T-cell (primary cell): ENCODE data around the gene ADAMTS19. TPM values are rescaled to one million over a fixed set of nuclear protein-coding genes. Genes with fewer than 3 reads are reported as not detected.

Experiments used
- ATAC-seq, 4 experiments: fragments of 200-7000 bp in 3 of 4; fragments of 150-1000 bp in 1 of 4; cut with Tn5 transposase; replicated peaks in 1 of 4; 1 replicate in 3 of 4; 2 replicates in 1 of 4; pipeline ENCODE4 v1.10.0; 2021; ENCODE audit warnings: moderate library complexity in 3 of 4, mild to moderate bottlenecking in 2 of 4, moderate number of reproducible peaks in 1 of 4
- CTCF ChIA-PET, 2 donors: fragments of 300-600 bp; sonication (Branson Sonifier 250); formaldehyde crosslinking; loops; one replicate each; lab custom pipeline; 2022; ENCODE audit warnings: antibody characterized with exemption in 2 of 2; lab: Charles Lee
- POLR2A ChIA-PET, 2 donors: fragments of 300-600 bp; sonication (Branson Sonifier 250); formaldehyde crosslinking; loops; one replicate each; lab custom pipeline; 2022; ENCODE audit warnings: antibody characterized with exemption in 2 of 2; lab: Charles Lee
- DNase-seq, 35 experiments: peaks; one replicate each; pipeline versions ENCODE4 v3.0.0 to v3.0.0-alpha.2; 2013 to 2023
- H3K27ac ChIP-seq: one replicate; pipeline ENCODE4 v1.5.1; 2013; ENCODE audit warnings: low read length
- H3K27me3 ChIP-seq, 2 experiments: replicated peaks in 1 of 2; 1 replicate in 1 of 2; 2 replicates in 1 of 2; pipeline versions ENCODE4 v1.6.1 to v1.7.0; 2013; ENCODE audit warnings: low read length in 1 of 2, mixed read lengths in 1 of 2; ENCODE audit not compliant: control insufficient read depth in 2 of 2, insufficient read depth in 2 of 2; ENCODE audit errors: extremely low read depth in 1 of 2
- H3K36me3 ChIP-seq, 2 donors: 1 replicate in 1 of 2; 2 replicates in 1 of 2; pipeline versions ENCODE4 v1.6.1 to v1.7.0; 2013; ENCODE audit warnings: low read length in 1 of 2; ENCODE audit not compliant: control insufficient read depth in 2 of 2, insufficient read depth in 1 of 2; ENCODE audit errors: extremely low read depth in 1 of 2
- H3K4me1 ChIP-seq, 2 experiments: 1 replicate in 1 of 2; 2 replicates in 1 of 2; pipeline versions ENCODE4 v1.6.1 to v1.7.0; 2013; ENCODE audit warnings: low read length in 2 of 2, mixed read lengths in 1 of 2; ENCODE audit not compliant: insufficient read depth in 2 of 2, control insufficient read depth in 1 of 2; ENCODE audit errors: extremely low read depth in 1 of 2
- H3K4me3 ChIP-seq, 2 donors: 1 replicate in 1 of 2; 2 replicates in 1 of 2; pipeline versions ENCODE4 v1.5.1 to v1.7.0; 2013; ENCODE audit warnings: mild to moderate bottlenecking in 2 of 2, low read length in 1 of 2, moderate library complexity in 1 of 2; ENCODE audit not compliant: control insufficient read depth in 1 of 2; ENCODE audit errors: extremely low read depth in 1 of 2
- H3K9me3 ChIP-seq: 2 replicates; pipeline ENCODE4 v1.7.0; 2013
- H3K27ac Mint-ChIP-seq, 2 donors: one replicate each; pipeline ENCODE4 v1.8.0; 2020 to 2021; ENCODE audit warnings: mild to moderate bottlenecking in 2 of 2, mixed read lengths in 2 of 2
- H3K27me3 Mint-ChIP-seq, 2 donors: one replicate each; pipeline ENCODE4 v1.8.0; 2021 to 2022; ENCODE audit warnings: mixed read lengths in 2 of 2
- H3K36me3 Mint-ChIP-seq: one replicate; pipeline ENCODE4 v1.8.0; 2021; ENCODE audit warnings: mixed read lengths
- H3K4me1 Mint-ChIP-seq, 3 donors: one replicate each; pipeline ENCODE4 v1.8.0; 2020 to 2022; ENCODE audit warnings: mixed read lengths in 3 of 3, mild to moderate bottlenecking in 1 of 3
- H3K4me3 Mint-ChIP-seq, 3 donors: one replicate each; pipeline ENCODE4 v1.8.0; 2020 to 2022; ENCODE audit warnings: mild to moderate bottlenecking in 3 of 3, mixed read lengths in 3 of 3, moderate library complexity in 3 of 3
- H3K9me3 Mint-ChIP-seq, 3 donors: one replicate each; pipeline ENCODE4 v1.8.0; 2020 to 2022; ENCODE audit warnings: mixed read lengths in 3 of 3
- WGBS: methylation state at CpG from one replicate; pipeline ENCODE4 v1.1.5; 2013; ENCODE audit warnings: missing lambda C conversion rate; ENCODE audit not compliant: insufficient coverage; 5-methylcytosine and 5-hydroxymethylcytosine counted together
- total RNA-seq, 35 experiments: library from RNA in 6 of 35; stranded (reverse) in 6 of 35; fragments of 120-200 nt in 1 of 35; gene quantifications; one replicate each; pipeline versions ENCODE4 v1.2.1 to v1.2.4 and lab custom pipeline; 2013 to 2026

Gene ADAMTS19
- total RNA-seq, 5 donors from 2014 or later (not counting 1 experiment from before 2014, with no cell fraction given): 0.13 to 0.18 TPM; not detected in 3

DNA sequence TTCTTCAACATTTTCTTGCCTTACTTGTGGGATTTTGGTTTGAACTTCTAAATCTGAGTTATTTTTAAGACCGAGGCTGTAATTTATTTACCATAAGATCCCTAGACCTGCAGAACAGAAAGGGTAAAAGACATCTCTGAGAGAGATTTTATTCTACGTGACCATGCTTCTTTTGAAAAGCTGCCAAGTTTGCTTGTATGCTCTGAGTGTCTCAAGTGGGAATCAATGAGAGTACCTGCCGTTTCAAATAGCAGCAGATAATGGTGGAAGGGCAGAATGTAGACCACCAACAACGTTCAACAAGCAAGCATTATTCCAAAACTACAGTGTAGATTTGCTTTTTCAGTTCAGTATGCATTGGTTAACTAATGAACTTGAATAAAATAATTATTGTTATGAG, 179.2 kb downstream of the ADAMTS19 start:
- H3K4me1 ChIP-seq: no peaks in the 10 kb centered on the region
- Mint-ChIP-seq H3K4me3 (no peak overlapping the region), H3K27ac (no peak overlapping the region), H3K4me1 (no peaks in the 10 kb centered on the region), H3K9me3 (peaks cover 0 to 7% (median 5%) of the 10 kb centered on the region in 3 donors), H3K27me3 (no peaks in the 10 kb centered on the region), H3K36me3 (no peaks in the 10 kb centered on the region)
- no CpG with 5 or more reads among the region's 4 CpGs for WGBS
- ChIA-PET POLR2A (no interaction called here), CTCF (no interaction called here)
- no peaks in the 10 kb centered on the region for H3K27me3 ChIP-seq
- H3K9me3 ChIP-seq: no peaks in the 10 kb centered on the region
- no peak for DNase-seq
- no peak overlapping the region for H3K4me3 ChIP-seq
- H3K27ac ChIP-seq: no peak overlapping the region
- H3K36me3 ChIP-seq: no peaks in the 10 kb centered on the region
- ATAC-seq: no peak

DNA sequence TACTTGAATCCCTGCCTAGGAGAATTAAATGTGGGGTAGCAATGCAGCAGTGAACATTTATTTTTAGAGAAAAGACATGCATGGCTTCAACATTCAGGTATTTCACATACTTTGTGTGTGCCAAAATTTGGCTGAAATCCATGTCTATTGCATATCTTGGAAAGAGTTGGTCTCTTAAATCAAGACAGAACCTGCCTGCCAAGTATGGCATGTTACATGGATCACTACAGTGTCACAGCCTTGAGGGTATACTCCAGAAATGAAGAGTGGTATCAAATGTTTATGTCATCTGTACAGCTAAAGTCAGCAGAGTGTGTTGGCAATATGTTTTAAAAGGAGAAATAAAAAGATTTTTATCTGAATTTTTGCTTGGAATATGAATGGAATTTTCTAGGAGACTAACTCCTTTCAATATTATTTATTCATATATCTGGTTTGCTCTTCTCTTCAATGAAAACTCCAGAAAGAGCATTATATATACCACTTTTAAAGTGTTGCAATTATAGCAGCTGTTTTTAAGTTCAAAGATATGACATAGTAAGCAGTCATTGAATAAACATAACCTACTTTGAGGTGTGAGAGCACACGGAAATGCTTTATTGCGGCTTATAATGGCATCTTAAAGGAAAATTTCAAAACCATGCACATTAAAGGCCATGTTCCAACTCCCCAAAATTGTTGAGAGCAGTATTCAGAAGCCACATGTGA, 192.4 kb downstream of the ADAMTS19 start:
- no peaks in the 10 kb centered on the region for H3K9me3 ChIP-seq
- Mint-ChIP-seq H3K4me1 (no peaks in the 10 kb centered on the region), H3K9me3 (peaks cover 0 to 10% (median 0%) of the 10 kb centered on the region in 3 donors), H3K27ac (no peak overlapping the region), H3K4me3 (no peak overlapping the region), H3K27me3 (no peaks in the 10 kb centered on the region), H3K36me3 (no peaks in the 10 kb centered on the region)
- H3K27ac ChIP-seq: no peak overlapping the region
- ChIA-PET POLR2A (no interaction called here), CTCF (no interaction called here)
- no peaks in the 10 kb centered on the region for H3K36me3 ChIP-seq
- DNase-seq (no peak), ATAC-seq (no peak)
- H3K27me3 ChIP-seq: no peaks in the 10 kb centered on the region
- H3K4me3 ChIP-seq: no peak overlapping the region
- WGBS: 80% methylated on average over 2 of the region's 2 CpGs
- no peaks in the 10 kb centered on the region for H3K4me1 ChIP-seq

DNA sequence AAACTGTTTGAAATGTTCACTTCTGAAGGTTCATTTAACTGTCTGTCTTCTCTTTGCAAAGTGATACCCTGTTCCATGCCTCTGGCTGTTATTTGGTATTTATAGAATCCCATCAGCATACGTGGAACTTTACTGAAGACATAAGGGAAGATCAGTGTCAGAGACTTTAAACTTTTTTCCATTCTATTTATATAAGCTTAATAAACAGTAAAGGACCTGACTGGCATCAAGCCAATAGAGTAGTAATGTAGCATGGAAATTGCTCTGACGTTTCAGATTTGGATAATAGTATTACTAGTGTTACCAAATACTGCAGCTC, 192.9 kb downstream of the ADAMTS19 start:
- no peaks in the 10 kb centered on the region for H3K27me3 ChIP-seq
- Mint-ChIP-seq H3K36me3 (no peaks in the 10 kb centered on the region), H3K4me3 (no peak overlapping the region), H3K27me3 (no peaks in the 10 kb centered on the region), H3K4me1 (no peaks in the 10 kb centered on the region), H3K9me3 (peaks cover 0 to 10% (median 0%) of the 10 kb centered on the region in 3 donors), H3K27ac (no peak overlapping the region)
- H3K4me1 ChIP-seq: no peaks in the 10 kb centered on the region
- no peaks in the 10 kb centered on the region for H3K9me3 ChIP-seq
- H3K27ac ChIP-seq: no peak overlapping the region
- ChIA-PET CTCF (no interaction called here), POLR2A (no interaction called here)
- no CpG with 5 or more reads among the region's 2 CpGs for WGBS
- ATAC-seq (no peak), DNase-seq (no peak)
- H3K36me3 ChIP-seq: no peaks in the 10 kb centered on the region
- H3K4me3 ChIP-seq: no peak overlapping the region

GRCh38 chr5:129653442-129653841, 193.3 kb downstream of the ADAMTS19 start:
- H3K9me3 Mint-ChIP-seq: peaks cover 0 to 10% (median 0%) of the 10 kb centered on the region in 3 donors
- DNase-seq: no peak
- H3K4me3 Mint-ChIP-seq: no peak overlapping the region
- H3K36me3 ChIP-seq: no peaks in the 10 kb centered on the region
- POLR2A ChIA-PET: no interaction called here
- no peaks in the 10 kb centered on the region for H3K4me1 Mint-ChIP-seq
- no peaks in the 10 kb centered on the region for H3K36me3 Mint-ChIP-seq
- H3K27me3 ChIP-seq: no peaks in the 10 kb centered on the region
- H3K4me3 ChIP-seq: no peak overlapping the region
- no peak for ATAC-seq
- WGBS: no CpG with 5 or more reads among the region's 4 CpGs
- H3K4me1 ChIP-seq: no peaks in the 10 kb centered on the region
- no peak overlapping the region for H3K27ac ChIP-seq
- H3K27ac Mint-ChIP-seq: no peak overlapping the region
- no peaks in the 10 kb centered on the region for H3K27me3 Mint-ChIP-seq
- CTCF ChIA-PET: no interaction called here
- no peaks in the 10 kb centered on the region for H3K9me3 ChIP-seq

DNA sequence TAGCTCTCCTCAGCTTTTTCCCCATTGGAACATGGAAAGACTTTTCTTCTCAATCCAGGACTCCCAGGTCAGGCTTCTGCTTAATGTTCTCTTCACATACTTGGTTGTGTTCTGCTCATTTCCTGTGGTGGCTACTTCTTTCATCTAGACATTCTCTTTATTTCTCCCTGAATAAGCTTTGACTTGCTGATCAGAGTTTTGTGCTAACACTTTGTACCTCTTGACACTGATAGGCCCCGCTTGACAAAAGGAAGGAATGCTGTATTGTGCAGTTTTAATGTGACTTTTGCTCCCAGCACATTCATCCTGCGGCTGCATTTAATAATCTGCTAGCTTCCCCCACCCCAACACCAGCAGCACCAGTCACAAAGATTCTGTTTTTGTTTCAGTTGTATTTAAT, 196.9 kb downstream of the ADAMTS19 start:
- no peak overlapping the region for H3K4me3 ChIP-seq
- ATAC-seq: no peak
- DNase-seq: no peak
- H3K9me3 ChIP-seq: no peaks in the 10 kb centered on the region
- H3K4me3 Mint-ChIP-seq: no peak overlapping the region
- no peaks in the 10 kb centered on the region for H3K27me3 Mint-ChIP-seq
- H3K27ac ChIP-seq: no peak overlapping the region
- H3K36me3 ChIP-seq: no peaks in the 10 kb centered on the region
- no peak overlapping the region for H3K27ac Mint-ChIP-seq
- no peaks in the 10 kb centered on the region for H3K4me1 ChIP-seq
- no peaks in the 10 kb centered on the region for H3K27me3 ChIP-seq
- no CpG with 5 or more reads among the region's 2 CpGs for WGBS
- ChIA-PET POLR2A (no interaction called here), CTCF (no interaction called here)
- no peaks in the 10 kb centered on the region for H3K36me3 Mint-ChIP-seq
- H3K9me3 Mint-ChIP-seq: no peaks in the 10 kb centered on the region
- H3K4me1 Mint-ChIP-seq: no peaks in the 10 kb centered on the region

- Histone ChIP-seq H3K4me1 (no peaks in the 10 kb centered on the region), H3K9me3 (no peaks in the 10 kb centered on the region), H3K27ac (no peak overlapping the region), H3K4me3 (no peak overlapping the region), H3K36me3 (no peaks in the 10 kb centered on the region), H3K27me3 (no peaks in the 10 kb centered on the region)
- WGBS: no CpG with 5 or more reads among the region's 1 CpG
- ChIA-PET POLR2A (no interaction called here), CTCF (no interaction called here)
- no peaks in the 10 kb centered on the region for H3K9me3 Mint-ChIP-seq
- H3K27ac Mint-ChIP-seq: no peak overlapping the region
- DNase-seq: no peak
- no peak overlapping the region for H3K4me3 Mint-ChIP-seq
- ATAC-seq: no peak
- H3K36me3 Mint-ChIP-seq: no peaks in the 10 kb centered on the region
- no peaks in the 10 kb centered on the region for H3K4me1 Mint-ChIP-seq
- no peaks in the 10 kb centered on the region for H3K27me3 Mint-ChIP-seq
Observed at GRCh38 chr5:129658801-129659200, 198.7 kb downstream of the ADAMTS19 start.
